Measurements from ENCODE around the gene PLA2G4A. TPM values are rescaled to one million over a fixed set of nuclear protein-coding genes. Genes with fewer than 3 reads are reported as not detected.

Gene PLA2G4A
- total and polyA plus RNA-seq, 2 donors (not counting 3 experiments of a cell fraction or from before 2014, with no cell fraction given): 8.2 to 13.3 TPM

DNA sequence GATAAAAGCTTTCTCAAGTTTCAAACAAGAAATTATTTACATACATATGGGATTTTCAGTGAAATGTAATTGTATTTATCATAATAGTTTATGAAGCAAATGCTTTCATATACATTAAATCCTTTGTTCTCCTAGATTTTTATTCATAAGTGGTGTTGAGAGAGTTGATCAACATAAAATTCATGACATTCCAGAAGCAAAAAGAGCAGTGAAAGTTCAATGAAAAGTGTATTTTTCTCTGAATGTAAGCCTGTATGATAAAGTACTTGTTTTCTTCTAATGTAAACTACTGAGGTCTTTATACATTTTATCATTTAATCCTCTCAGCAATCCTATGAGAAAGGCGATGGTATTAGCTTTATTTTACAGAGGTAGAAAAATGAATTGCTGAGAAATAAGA, 146.5 kb downstream of the PLA2G4A start:
- Histone ChIP-seq H3K36me3 (ENCODE audit: control insufficient read depth in 2 of 2, extremely low read depth in 1 of 2, insufficient read depth in 2 of 2, low read length in 2 of 2) (no peaks in the 10 kb centered on the region), H3K27me3 (ENCODE audit: control insufficient read depth in 2 of 2, insufficient read depth in 2 of 2, low read length in 2 of 2) (no peaks in the 10 kb centered on the region), H3K4me3 (replicated peaks in 1 of 3; ENCODE audit: insufficient read depth in 1 of 3, low read depth in 1 of 3, low read length in 3 of 3) (peak overlapping the region in 1 of 3 experiments; percentile 12), H3K27ac (ENCODE audit: insufficient read depth, low read depth, low read length) (peak overlapping the region; percentile 93), H3K9me3 (replicated peaks; ENCODE audit: control insufficient read depth, insufficient read depth, low read length) (no peaks in the 10 kb centered on the region), H3K4me2 (ENCODE audit: insufficient read depth, low read length) (peak overlapping the region; percentile 61), H3K9me1 (replicated peaks; ENCODE audit: control insufficient read depth, extremely low read depth, insufficient read depth, low read length) (no peaks in the 10 kb centered on the region), H3K4me1 (ENCODE audit: control insufficient read depth, extremely low read depth, insufficient read depth, low read length) (peaks cover 49% of the 10 kb centered on the region), H3K9ac (replicated peaks; ENCODE audit: extremely low read depth, insufficient read depth, low read length) (peak overlapping the region; percentile 84), H2AFZ (ENCODE audit: low read depth, low read length) (no peak overlapping the region), H3K79me2 (ENCODE audit: control insufficient read depth, insufficient read depth, low read length) (peaks cover 10% of the 10 kb centered on the region), H4K20me1 (replicated peaks; ENCODE audit: control insufficient read depth, extremely low read depth, insufficient read depth, low read length) (no peaks in the 10 kb centered on the region)
- intact Hi-C loops (cut with micrococcal nuclease): loop anchor here (1.0 to 5.0 kb wide), 3 partner anchors 27 to 295 kb away; partner anchors contain the start of gene PTGS2
- dilution Hi-C loops (cut with MboI; ENCODE audit: extremely low pct_ligation_motif_present, low sequenced_read_pairs): no loop called here
- ChIA-PET POLR2A (interaction anchor here (1.2 to 1.3 kb wide), 2 partner anchors 25 to 295 kb away, joined by 3 to 6 read pairs; partner anchors contain the start of gene PTGS2), CTCF (interaction anchor here (0.8 to 5.0 kb wide), 8 partner anchors 11 to 600 kb away, joined by 3 to 41 read pairs (median 9); partner anchors contain the start of genes ODR4, PTGS2 and TPR)
- BruUV-seq (replicated peaks): TSS peak; percentile 12
- DNase-seq (ENCODE audit: low read depth, low spot score) (no peak), FAIRE-seq (no peak)
- TF ChIP-seq POLR2A (IDR thresholded peaks at IDR 0.05; ENCODE audit: low read depth, low read length) (no peak), POLR2AphosphoS5 (IDR thresholded peaks at IDR 0.05; ENCODE audit: insufficient read depth, low read depth, low read length) (no peak), GATA2 (IDR thresholded peaks at IDR 0.05; ENCODE audit: insufficient read depth, insufficient read length, low read depth, low read length) (no peak), FOS (IDR thresholded peaks at IDR 0.05; ENCODE audit: borderline replicate concordance, insufficient read depth, low read length) (no peak), EZH2 (IDR thresholded peaks at IDR 0.05; ENCODE audit: borderline replicate concordance, low read depth, low read length, severe bottlenecking) (no peak), MYC (IDR thresholded peaks at IDR 0.05; ENCODE audit: low read depth, low read length) (no peak), JUN (IDR thresholded peaks at IDR 0.05; ENCODE audit: borderline replicate concordance, insufficient read depth, insufficient read length, low read depth) (no peak)
- TF ChIP-seq, protein P1, sequence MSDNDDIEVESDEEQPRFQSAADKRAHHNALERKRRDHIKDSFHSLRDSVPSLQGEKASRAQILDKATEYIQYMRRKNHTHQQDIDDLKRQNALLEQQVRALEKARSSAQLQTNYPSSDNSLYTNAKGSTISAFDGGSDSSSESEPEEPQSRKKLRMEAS (IDR thresholded peaks at IDR 0.05; ENCODE audit: insufficient read depth, insufficient read length): no peak
- TF ChIP-seq, protein P2, sequence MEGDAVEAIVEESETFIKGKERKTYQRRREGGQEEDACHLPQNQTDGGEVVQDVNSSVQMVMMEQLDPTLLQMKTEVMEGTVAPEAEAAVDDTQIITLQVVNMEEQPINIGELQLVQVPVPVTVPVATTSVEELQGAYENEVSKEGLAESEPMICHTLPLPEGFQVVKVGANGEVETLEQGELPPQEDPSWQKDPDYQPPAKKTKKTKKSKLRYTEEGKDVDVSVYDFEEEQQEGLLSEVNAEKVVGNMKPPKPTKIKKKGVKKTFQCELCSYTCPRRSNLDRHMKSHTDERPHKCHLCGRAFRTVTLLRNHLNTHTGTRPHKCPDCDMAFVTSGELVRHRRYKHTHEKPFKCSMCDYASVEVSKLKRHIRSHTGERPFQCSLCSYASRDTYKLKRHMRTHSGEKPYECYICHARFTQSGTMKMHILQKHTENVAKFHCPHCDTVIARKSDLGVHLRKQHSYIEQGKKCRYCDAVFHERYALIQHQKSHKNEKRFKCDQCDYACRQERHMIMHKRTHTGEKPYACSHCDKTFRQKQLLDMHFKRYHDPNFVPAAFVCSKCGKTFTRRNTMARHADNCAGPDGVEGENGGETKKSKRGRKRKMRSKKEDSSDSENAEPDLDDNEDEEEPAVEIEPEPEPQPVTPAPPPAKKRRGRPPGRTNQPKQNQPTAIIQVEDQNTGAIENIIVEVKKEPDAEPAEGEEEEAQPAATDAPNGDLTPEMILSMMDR (IDR thresholded peaks at IDR 0.05; ENCODE audit: extremely low read depth in 1 of 2, insufficient read depth in 1 of 2, low read depth in 1 of 2, low read length in 2 of 2): no peak
